MCF 10A (cell line): ENCODE data around the gene FSCN2. TPM values are rescaled to one million over a fixed set of nuclear protein-coding genes. Genes with fewer than 3 reads are reported as not detected.
A peak's percentile ranks its signal among the peaks of the same experiment; 100 is the strongest.

Experiments
- Bru-seq: library from RNA; stranded (reverse); fragments of 400-500 nt; gene quantifications from one replicate; lab custom pipeline; 2021; lab: Mats Ljungman, UMichigan
- BruChase-seq, 2 experiments: library from RNA; stranded (reverse); fragments of 400-500 nt; gene quantifications; one replicate each; lab custom pipeline; 2021; lab: Mats Ljungman, UMichigan
- BruUV-seq: library from RNA; stranded (reverse); fragments of 400-500 nt; replicated peaks from 2 replicates; lab custom pipeline; 2021; lab: Mats Ljungman, UMichigan
- CTCF ChIA-PET: fragments of 300-600 bp; sonication (Branson Sonifier 250); formaldehyde crosslinking; extraction: SDS; loops from one replicate; lab custom pipeline; 2021; ENCODE audit warnings: antibody characterized with exemption, inconsistent platforms; lab: Yijun Ruan, JAX
- POLR2A ChIA-PET: fragments of 300-600, 350-650 bp; sonication (Branson Sonifier 250); formaldehyde crosslinking; extraction: SDS; loops from one replicate; lab custom pipeline; 2020; ENCODE audit warnings: antibody characterized with exemption, inconsistent platforms; lab: Yijun Ruan, JAX
- DNase-seq: peaks from one replicate; pipeline ENCODE4 v3.0.0-alpha.2; 2018; ENCODE audit not compliant: unreplicated experiment
- H3K27ac Mint-ChIP-seq: one replicate; pipeline ENCODE4 v1.8.0; 2022; ENCODE audit warnings: mild to moderate bottlenecking, low read depth, mixed read lengths; ENCODE audit not compliant: unreplicated experiment
- H3K27me3 Mint-ChIP-seq: one replicate; pipeline ENCODE4 v1.8.0; 2022; ENCODE audit warnings: mixed read lengths; ENCODE audit not compliant: insufficient read depth, unreplicated experiment
- H3K36me3 Mint-ChIP-seq: one replicate; pipeline ENCODE4 v1.8.0; 2022; ENCODE audit warnings: mild to moderate bottlenecking, moderate library complexity, mixed read lengths; ENCODE audit not compliant: insufficient read depth, unreplicated experiment
- H3K4me1 Mint-ChIP-seq: one replicate; pipeline ENCODE4 v1.8.0; 2022; ENCODE audit warnings: mixed read lengths; ENCODE audit not compliant: insufficient read depth, unreplicated experiment
- H3K4me3 Mint-ChIP-seq: one replicate; pipeline ENCODE4 v1.8.0; 2022; ENCODE audit warnings: mild to moderate bottlenecking, moderate library complexity, mixed read lengths; ENCODE audit not compliant: unreplicated experiment
- H3K9me3 Mint-ChIP-seq: one replicate; pipeline ENCODE4 v1.8.0; 2022; ENCODE audit warnings: mixed read lengths; ENCODE audit not compliant: unreplicated experiment
- CTCF ChIP-seq: fragments of 200-600 bp; IDR thresholded peaks from one replicate; pipeline ENCODE4 v1.8.0; 2022; ENCODE audit warnings: antibody characterized with exemption, mild to moderate bottlenecking; ENCODE audit not compliant: unreplicated experiment
- intact Hi-C: fragments of 100-400 bp; cut with micrococcal nuclease; formaldehyde crosslinking; loops from 2 replicates; pipeline ENCODE4 v1.14.1; 2022
- long read RNA-seq: library from polyadenylated mRNA; stranded (forward); transcript quantifications from one replicate; pipeline ENCODE4 v2.0.0, GENCODE V29; 2022
- total RNA-seq: library from RNA; stranded (reverse); gene quantifications from 2 replicates; pipeline ENCODE4 v1.2.3, GENCODE V29; 2022

The FSCN2 gene
- total RNA-seq (0.37 TPM in 1 of 2 replicates, not detected in the other), Bru-seq, nascent RNA (percentile 17 among the genes with signal in this experiment), BruChase-seq, experiment 1, labeled RNA remaining after a 6-hour chase (percentile 28 among the genes with signal in this experiment), BruChase-seq, experiment 2, labeled RNA remaining after a 2-hour chase (percentile 20 among the genes with signal in this experiment)
- long read RNA-seq = 0 reads

- ChIA-PET POLR2A (no interaction called here), CTCF (no interaction called here)
- no peak within 1 kb of the TSS for H3K4me3 Mint-ChIP-seq
- TF ChIP-seq CTCF = no peak
- H3K27me3 Mint-ChIP-seq = no peaks in the 10 kb centered on the region
- DNase-seq = no peak
- H3K27ac Mint-ChIP-seq = no peak within 1 kb of the TSS
- no TSS peak for BruUV-seq
- H3K36me3 Mint-ChIP-seq = peaks cover 6% of the 10 kb centered on the region
- no peaks in the 10 kb centered on the region for H3K4me1 Mint-ChIP-seq
- no peaks in the 10 kb centered on the region for H3K9me3 Mint-ChIP-seq
- intact Hi-C loops = no loop called here
Measured at GRCh38 chr17:81527591-81528383, at the start of gene FSCN2. Gene FSCN2 (plus strand): TSS chr17:81528377. CDS start chr17:81528532, 155 bp downstream.

GRCh38 chr17:81479175-81480071 lies 48.8 kb upstream of the FSCN2 start:
- no peaks in the 10 kb centered on the region for H3K9me3 Mint-ChIP-seq
- no peak overlapping the region for H3K4me3 Mint-ChIP-seq
- no peaks in the 10 kb centered on the region for H3K4me1 Mint-ChIP-seq
- CTCF ChIA-PET = interaction anchor here (0.6 kb wide), 1 partner anchor 321 kb away, joined by 3 read pairs; no protein-coding TSS in a partner anchor
- intact Hi-C loops = no loop called here
- H3K36me3 Mint-ChIP-seq = peaks cover 6% of the 10 kb centered on the region
- no TSS peak for BruUV-seq
- no peak for TF ChIP-seq CTCF
- POLR2A ChIA-PET = no interaction called here
- no peaks in the 10 kb centered on the region for H3K27me3 Mint-ChIP-seq
- no peak overlapping the region for H3K27ac Mint-ChIP-seq
- no peak for DNase-seq

GRCh38 chr17:81480140-81481072 lies 47.8 kb upstream of the FSCN2 start:
- peak; percentile 78 for DNase-seq
- no peak overlapping the region for H3K4me3 Mint-ChIP-seq
- no peak overlapping the region for H3K27ac Mint-ChIP-seq
- H3K27me3 Mint-ChIP-seq = no peaks in the 10 kb centered on the region
- ChIA-PET CTCF (no interaction called here), POLR2A (no interaction called here)
- no TSS peak for BruUV-seq
- peaks cover 6% of the 10 kb centered on the region for H3K36me3 Mint-ChIP-seq
- H3K4me1 Mint-ChIP-seq = no peaks in the 10 kb centered on the region
- no peaks in the 10 kb centered on the region for H3K9me3 Mint-ChIP-seq
- intact Hi-C loops = no loop called here
- TF ChIP-seq CTCF = no peak
